Measurements from ENCODE around the gene KIF22. TPM values are rescaled to one million over a fixed set of nuclear protein-coding genes. Genes with fewer than 3 reads are reported as not detected.
A peak's percentile ranks its signal among the peaks of the same experiment; 100 is the strongest.
"Not testable (repeated sequence)": the region's sequence is repeated elsewhere in the genome, so short reads cannot be mapped to it uniquely, and the experiment has no call there.

Gene KIF22
- total and polyA plus RNA-seq, 7 experiments from 2014 or later: 36.9 to 141 (median 81.3) TPM

GRCh38 chr16:29783094-29783953 lies 7.2 kb upstream of the KIF22 start:
- H3K4me3 Mint-ChIP-seq; ATAC-seq; H3K9me3 Mint-ChIP-seq; H3K36me3 ChIP-seq (ENCODE audit: control insufficient read depth in 2 of 3, insufficient read depth in 3 of 3, low read length in 3 of 3); H3K4me3 ChIP-seq (ENCODE audit: low read length); H3K36me3 Mint-ChIP-seq; H3K27ac ChIP-seq (ENCODE audit: low read depth, low read length); DNase-seq; intact Hi-C loops (cut with micrococcal nuclease); H3K9me3 ChIP-seq (ENCODE audit: control insufficient read depth in 2 of 3, low read length in 3 of 3); H3K27me3 ChIP-seq (ENCODE audit: control insufficient read depth in 2 of 2, insufficient read depth in 2 of 2, low read length in 2 of 2); H3K4me1 ChIP-seq (ENCODE audit: control insufficient read depth in 2 of 2, insufficient read depth in 2 of 2, low read length in 2 of 2): not testable (repeated sequence)
- peaks cover 0 to 15% (median 0%) of the 10 kb centered on the region in 5 donors for H3K27me3 Mint-ChIP-seq
- H3K27ac Mint-ChIP-seq: peak overlapping the region in 8 of 9 donors; percentile 0 to 78 (median 58)
- POLR2A ChIA-PET: interaction anchor here (1.7 to 4.3 kb wide), 2 partner anchors 33 to 39 kb away, joined by 4 to 40 read pairs; partner anchors contain the start of genes C16orf54 and PAGR1
- H3K4me1 Mint-ChIP-seq: peaks cover 17 to 36% (median 22%) of the 10 kb centered on the region in 7 donors
- CTCF ChIA-PET: interaction anchor here (1.2 kb wide), 1 partner anchor 83 kb away, joined by 3 read pairs; no protein-coding TSS in a partner anchor

GRCh38 chr16:29784157-29784556 lies 6.4 kb upstream of the KIF22 start:
- peak overlapping the region in 8 of 9 donors; percentile 33 to 95 (median 70) for H3K27ac Mint-ChIP-seq
- H3K36me3 ChIP-seq (ENCODE audit: control insufficient read depth in 2 of 3, insufficient read depth in 3 of 3, low read length in 3 of 3): no peaks in the 10 kb centered on the region
- intact Hi-C loops (cut with micrococcal nuclease): no loop called here
- ChIA-PET POLR2A (interaction anchor here (0.6 to 4.3 kb wide), 13 partner anchors 19 to 83 kb away, joined by 3 to 40 read pairs (median 5); partner anchors contain the start of genes C16orf54 and PAGR1), CTCF (interaction anchor here (1.0 to 3.4 kb wide), 8 partner anchors 16 to 85 kb away, joined by 3 to 22 read pairs (median 6); no protein-coding TSS in a partner anchor)
- H3K27ac ChIP-seq (ENCODE audit: low read depth, low read length): peak overlapping the region; percentile 44
- H3K4me3 ChIP-seq (ENCODE audit: low read length): no peak overlapping the region
- no peaks in the 10 kb centered on the region for H3K36me3 Mint-ChIP-seq
- peak in 6 of 9 donors; percentile 27 to 56 (median 46) for DNase-seq
- peaks cover 0 to 9% (median 0%) of the 10 kb centered on the region in 5 donors for H3K27me3 Mint-ChIP-seq
- peaks cover 8 to 9% of the 10 kb centered on the region in 2 donors for H3K4me1 ChIP-seq (ENCODE audit: control insufficient read depth in 2 of 2, insufficient read depth in 2 of 2, low read length in 2 of 2)
- H3K4me1 Mint-ChIP-seq: peaks cover 12 to 40% (median 26%) of the 10 kb centered on the region in 7 donors
- peak; percentile 65 for ATAC-seq
- H3K9me3 Mint-ChIP-seq: peaks cover 0 to 4% (median 0%) of the 10 kb centered on the region in 11 donors
- no peaks in the 10 kb centered on the region for H3K9me3 ChIP-seq (ENCODE audit: control insufficient read depth in 2 of 3, low read length in 3 of 3)
- peak overlapping the region in 4 of 10 donors; percentile 4 to 41 (median 17) for H3K4me3 Mint-ChIP-seq
- H3K27me3 ChIP-seq (ENCODE audit: control insufficient read depth in 2 of 2, insufficient read depth in 2 of 2, low read length in 2 of 2): no peaks in the 10 kb centered on the region

- intact Hi-C loops (cut with micrococcal nuclease): loop anchor here in 1 of 2 donors (1.0 kb wide), 2 partner anchors 39 to 85 kb away; no protein-coding TSS in a partner anchor
- peak; percentile 59 to 77 (median 68) for DNase-seq
- Histone ChIP-seq H3K4me3 (ENCODE audit: low read length) (peak overlapping the region; percentile 36), H3K36me3 (ENCODE audit: control insufficient read depth in 2 of 3, insufficient read depth in 3 of 3, low read length in 3 of 3) (no peaks in the 10 kb centered on the region), H3K27ac (ENCODE audit: low read depth, low read length) (peak overlapping the region; percentile 44), H3K9me3 (ENCODE audit: control insufficient read depth in 2 of 3, low read length in 3 of 3) (no peaks in the 10 kb centered on the region), H3K27me3 (ENCODE audit: control insufficient read depth in 2 of 2, insufficient read depth in 2 of 2, low read length in 2 of 2) (no peaks in the 10 kb centered on the region), H3K4me1 (ENCODE audit: control insufficient read depth in 2 of 2, insufficient read depth in 2 of 2, low read length in 2 of 2) (peaks cover 12 to 15% of the 10 kb centered on the region in 2 donors)
- peak; percentile 95 for ATAC-seq
- ChIA-PET POLR2A (interaction anchor here (0.6 to 4.3 kb wide), 18 partner anchors 19 to 84 kb away, joined by 3 to 40 read pairs (median 4); partner anchors contain the start of genes C16orf54 and MAZ), CTCF (interaction anchor here (0.6 to 3.4 kb wide), 15 partner anchors 17 to 270 kb away, joined by 3 to 22 read pairs (median 4); partner anchors contain the start of genes C16orf54 and PAGR1)
- Mint-ChIP-seq H3K27me3 (peaks cover 0 to under 1% (median 0%) of the 10 kb centered on the region in 5 donors), H3K4me1 (peaks cover 12 to 44% (median 28%) of the 10 kb centered on the region in 7 donors), H3K27ac (peak overlapping the region; percentile 58 to 95 (median 80)), H3K36me3 (no peaks in the 10 kb centered on the region), H3K4me3 (peak overlapping the region; percentile 56 to 80 (median 72)), H3K9me3 (peaks cover 0 to 4% (median 0%) of the 10 kb centered on the region in 11 donors)
These were observed 5.5 kb upstream of the KIF22 start for GRCh38 chr16:29784901-29785500.

- intact Hi-C loops (cut with micrococcal nuclease); H3K27ac ChIP-seq (ENCODE audit: low read depth, low read length); H3K27ac Mint-ChIP-seq; H3K27me3 Mint-ChIP-seq; ATAC-seq; H3K36me3 ChIP-seq (ENCODE audit: control insufficient read depth in 2 of 3, insufficient read depth in 3 of 3, low read length in 3 of 3); H3K36me3 Mint-ChIP-seq; H3K9me3 Mint-ChIP-seq; H3K4me3 ChIP-seq (ENCODE audit: low read length); H3K27me3 ChIP-seq (ENCODE audit: control insufficient read depth in 2 of 2, insufficient read depth in 2 of 2, low read length in 2 of 2); H3K4me3 Mint-ChIP-seq; H3K9me3 ChIP-seq (ENCODE audit: control insufficient read depth in 2 of 3, low read length in 3 of 3); DNase-seq: not testable (repeated sequence)
- ChIA-PET POLR2A (interaction anchor here (1.1 to 4.3 kb wide), 5 partner anchors 14 to 86 kb away, joined by 3 to 40 read pairs (median 21); partner anchors contain the start of gene C16orf54), CTCF (interaction anchor here (0.7 to 3.4 kb wide), 3 partner anchors 21 to 85 kb away, joined by 3 to 22 read pairs (median 3); no protein-coding TSS in a partner anchor)
- H3K4me1 Mint-ChIP-seq: peaks cover 12 to 55% (median 44%) of the 10 kb centered on the region in 7 donors
- peaks cover 19 to 23% of the 10 kb centered on the region in 2 donors for H3K4me1 ChIP-seq (ENCODE audit: control insufficient read depth in 2 of 2, insufficient read depth in 2 of 2, low read length in 2 of 2)
These were observed 3.4 kb upstream of the KIF22 start for GRCh38 chr16:29787155-29787554.

GRCh38 chr16:29789775-29790182 lies 772 bp upstream of the KIF22 start:
- Histone ChIP-seq H3K9me3 (ENCODE audit: control insufficient read depth in 2 of 3, low read length in 3 of 3) (no peaks in the 10 kb centered on the region), H3K4me1 (ENCODE audit: control insufficient read depth in 2 of 2, insufficient read depth in 2 of 2, low read length in 2 of 2) (peaks cover 23 to 31% of the 10 kb centered on the region in 2 donors)
- POLR2A ChIA-PET: interaction anchor here (0.6 to 8.8 kb wide), 31 partner anchors 9 to 395 kb away, joined by 3 to 158 read pairs (median 7); partner anchors contain the start of genes ALDOA, C16orf54, MAZ and MVP

More at GRCh38 chr16:29789775-29790182, 772 bp upstream of the KIF22 start:
- intact Hi-C loops (cut with micrococcal nuclease): loop anchor here (1.0 to 2.0 kb wide), 15 partner anchors 16 to 207 kb away; partner anchors contain the start of genes CDIPT (in 2 of the 2), PAGR1 (in 2 of the 2), INO80E (in 1 of the 2) and MVP (in 1 of the 2)
- Histone ChIP-seq H3K27ac (ENCODE audit: low read depth, low read length) (peak overlapping the region; percentile 78), H3K4me3 (ENCODE audit: low read length) (peak overlapping the region; percentile 64), H3K36me3 (ENCODE audit: control insufficient read depth in 2 of 3, insufficient read depth in 3 of 3, low read length in 3 of 3) (peaks cover 0 to 4% (median 0%) of the 10 kb centered on the region in 3 experiments), H3K27me3 (ENCODE audit: control insufficient read depth in 2 of 2, insufficient read depth in 2 of 2, low read length in 2 of 2) (no peaks in the 10 kb centered on the region)
- peaks cover 0 to 4% (median 0%) of the 10 kb centered on the region in 11 donors for H3K9me3 Mint-ChIP-seq
- H3K4me1 Mint-ChIP-seq: peaks cover 29 to 61% (median 52%) of the 10 kb centered on the region in 7 donors
- H3K36me3 Mint-ChIP-seq: peaks cover 0 to 16% (median 4%) of the 10 kb centered on the region in 5 donors
- peaks cover 0 to 2% (median 0%) of the 10 kb centered on the region in 5 donors for H3K27me3 Mint-ChIP-seq
- ATAC-seq: no peak
- peak overlapping the region; percentile 93 to 99 (median 99) for H3K27ac Mint-ChIP-seq
- H3K4me3 Mint-ChIP-seq: peak overlapping the region; percentile 92 to 100 (median 98)
- CTCF ChIA-PET: interaction anchor here (0.6 to 4.2 kb wide), 20 partner anchors 14 to 860 kb away, joined by 3 to 40 read pairs (median 4); partner anchors contain the start of genes C16orf54 and PAGR1
- no peak for DNase-seq
